K562 (cell line): ENCODE results near the gene DOK7. TPM values are rescaled to one million over a fixed set of nuclear protein-coding genes. Genes with fewer than 3 reads are reported as not detected.

Source experiments
- ATAC-seq: fragments of 200-7000 bp; cut with Tn5 transposase; 3 replicates; pipeline ENCODE4 v1.9.1; 2020; ENCODE audit warnings: moderate library complexity
- BruUV-seq: library from RNA; stranded (reverse); fragments of 400-500 nt; replicated peaks from 2 replicates; lab custom pipeline; 2021; lab: Mats Ljungman, UMichigan
- CTCF ChIA-PET: fragments of 300-600 bp; formaldehyde crosslinking; extraction: SDS; loops from one replicate; lab custom pipeline; 2021; ENCODE audit warnings: low intra/inter-chr PET ratio; lab: Yijun Ruan, JAX
- POLR2A ChIA-PET: fragments of 300-600, 350-650 bp; sonication (Branson Sonifier 250); formaldehyde crosslinking; extraction: SDS; loops from one replicate; lab custom pipeline; 2021; ENCODE audit warnings: antibody characterized with exemption, inconsistent platforms; lab: Yijun Ruan, JAX
- DNase-seq, 4 experiments: peaks; one replicate each; pipeline versions ENCODE4 v3.0.0 to v3.0.0-alpha.2; 2011 to 2018; ENCODE audit warnings: low spot score in 3 of 4, mixed read lengths in 3 of 4; ENCODE audit errors: extremely low read depth in 1 of 4
- FAIRE-seq: peaks from 2 replicates; lab custom pipeline; 2011; peaks lifted over from hg19 to GRCh38; lab: Jason Lieb, UNC
- H2AFZ ChIP-seq: 2 replicates; pipeline ENCODE4 v1.6.0; 2011; ENCODE audit warnings: low read depth, low read length, control low read depth, inconsistent platforms
- H3K27ac ChIP-seq: fragments of 200-600 bp; 3 replicates; pipeline ENCODE4 v1.8.0; 2011; ENCODE audit warnings: low read depth, mild to moderate bottlenecking, control low read depth, inconsistent platforms, low read length, moderate library complexity, mixed read lengths; ENCODE audit errors: extremely low read depth
- H3K27me3 ChIP-seq, 2 experiments: fragments of 300-600 bp in 1 of 2; 2 replicates in 1 of 2; 3 replicates in 1 of 2; pipeline versions ENCODE4 v1.6.0 to v1.8.0; 2011; ENCODE audit warnings: inconsistent platforms in 2 of 2, low read length in 2 of 2, mild to moderate bottlenecking in 1 of 2, mixed read lengths in 1 of 2, moderate library complexity in 1 of 2; ENCODE audit not compliant: control insufficient read depth in 2 of 2, insufficient read depth in 2 of 2
- H3K36me3 ChIP-seq: fragments of 300-600 bp; 3 replicates; pipeline ENCODE4 v1.8.0; 2011; ENCODE audit warnings: mild to moderate bottlenecking, low read length, inconsistent platforms; ENCODE audit not compliant: control insufficient read depth, insufficient read depth
- H3K4me1 ChIP-seq, 2 experiments: fragments of 200-600 bp in 1 of 2; replicated peaks in 1 of 2; 2 replicates in 1 of 2; 3 replicates in 1 of 2; pipeline versions ENCODE4 v1.5.1 to v1.8.0; 2011; ENCODE audit warnings: inconsistent platforms in 2 of 2, low read length in 2 of 2, mild to moderate bottlenecking in 1 of 2, mixed read lengths in 1 of 2, moderate library complexity in 1 of 2; ENCODE audit not compliant: control insufficient read depth in 2 of 2, insufficient read depth in 2 of 2
- H3K4me2 ChIP-seq: 2 replicates; pipeline ENCODE4 v1.6.1; 2011; ENCODE audit warnings: low read length, control low read depth, inconsistent platforms, mixed read lengths; ENCODE audit not compliant: insufficient read depth
- H3K4me3 ChIP-seq: fragments of 200-600 bp; sonication (generic), shearing (Covaris generic); 2 replicates; pipeline ENCODE4 v1.5.1; 2016; ENCODE audit warnings: control low read depth, inconsistent platforms
- H3K79me2 ChIP-seq: fragments of 200-600 bp; 3 replicates; pipeline ENCODE4 v1.8.0; 2011; ENCODE audit warnings: low read length, inconsistent platforms; ENCODE audit not compliant: control insufficient read depth, insufficient read depth
- H3K9ac ChIP-seq, 2 experiments: 2 replicates each; pipeline versions ENCODE4 v1.6.0 to v1.6.1; 2011; ENCODE audit warnings: low read depth in 2 of 2, low read length in 2 of 2, control low read depth in 1 of 2, inconsistent platforms in 1 of 2, mild to moderate bottlenecking in 1 of 2, mixed read lengths in 1 of 2; ENCODE audit not compliant: insufficient read depth in 1 of 2
- H3K9me1 ChIP-seq: one replicate; pipeline ENCODE4 v1.6.0; 2011; ENCODE audit warnings: inconsistent platforms, mild to moderate bottlenecking, low read length, moderate library complexity; ENCODE audit not compliant: control insufficient read depth, insufficient read depth
- H3K9me3 ChIP-seq: replicated peaks from 2 replicates; pipeline ENCODE4 v1.5.1; 2011; ENCODE audit warnings: low read depth, low read length, inconsistent platforms; ENCODE audit not compliant: control insufficient read depth, insufficient read depth
- H4K20me1 ChIP-seq: replicated peaks from 2 replicates; pipeline ENCODE4 v1.6.1; 2011; ENCODE audit warnings: low read length, inconsistent platforms, mixed read lengths; ENCODE audit not compliant: control insufficient read depth, insufficient read depth
- CEBPG ChIP-seq, 3 experiments: fragments of 200-800 bp in 1 of 3; sonication (Bioruptor generic) in 1 of 3; sonication (generic) in 1 of 3; formaldehyde crosslinking in 1 of 3; IDR thresholded peaks in 2 of 3; conservative IDR thresholded peaks in 1 of 3; 2 replicates each; pipeline versions ENCODE4 v1.6.1 to v1.8.0; 2016 to 2022; ENCODE audit warnings: missing compliant biosample characterization in 2 of 3, missing genetic modification characterization in 2 of 3, mild to moderate bottlenecking in 1 of 3, missing genetic modification reagents in 1 of 3
- DNMT1 ChIP-seq: fragments of 450-650 bp; IDR thresholded peaks from 2 replicates; pipeline ENCODE4 v1.6.1; 2016; ENCODE audit warnings: antibody characterized with exemption, mild to moderate bottlenecking
- MCM7 ChIP-seq, 2 experiments: fragments of 450-650 bp; IDR thresholded peaks; 2 replicates each; pipeline ENCODE4 v1.6.1; 2016 to 2018
- PTBP1 ChIP-seq: fragments of 200-400 bp; formaldehyde crosslinking; IDR thresholded peaks from 2 replicates; pipeline ENCODE4 v1.6.1; 2017; ENCODE audit warnings: low read depth, low read length
- STAT5B ChIP-seq: fragments of 250-450 bp; sonication (Bioruptor Pico); IDR thresholded peaks from 2 replicates; pipeline ENCODE4 v1.8.0; 2021; ENCODE audit warnings: mild to moderate bottlenecking, inconsistent platforms
- ZC3H11A ChIP-seq: IDR thresholded peaks from 2 replicates; pipeline ENCODE4 v1.6.1; 2012; ENCODE audit warnings: low read depth, low read length, improper control_type of control experiment
- WGBS: fragments of 100-300 bp; shearing (Covaris generic); methylation state at CpG from one replicate; pipeline ENCODE4 v1.1.6; 2016; ENCODE audit warnings: low coverage, mixed read lengths; ENCODE audit not compliant: insufficient coverage; ENCODE audit errors: missing lambda C conversion rate; 5-methylcytosine and 5-hydroxymethylcytosine counted together
- in situ Hi-C: fragments of 300-500 bp; cut with MboI; formaldehyde crosslinking; loops from 4 replicates; pipeline ENCODE4 v1.15.0; 2018; ENCODE audit warnings: inconsistent platforms, mixed read lengths
- intact Hi-C: fragments of 100-400 bp; cut with micrococcal nuclease; formaldehyde crosslinking; loops from 2 replicates; pipeline ENCODE4 v1.14.2; 2022
- polyA plus RNA-seq, 8 experiments: library from polyadenylated mRNA; depleted of rRNA in 4 of 8; stranded (reverse) in 5 of 8; unstranded in 3 of 8; fragments of >200 nt; fragmentation: Nextera tagmentation in 2 of 8; fragmentation: Illumina TruSeq in 1 of 8; extraction: Ambion mirVana in 2 of 8; extraction: Trizol in 1 of 8; gene quantifications; 2 replicates each; pipeline versions ENCODE4 v1.2.1 to v1.2.3, GENCODE V29; 2011 to 2014; ENCODE audit warnings: inconsistent platforms in 1 of 8, missing spikeins in 1 of 8
- total RNA-seq, 7 experiments: library from RNA; depleted of rRNA in 6 of 7; stranded (reverse); fragments of >200 nt in 6 of 7; fragmentation: Illumina TruSeq in 2 of 7; extraction: Trizol in 2 of 7; gene quantifications; 2 replicates each; pipeline versions ENCODE4 v1.2.1 to v1.2.3, GENCODE V29; 2011 to 2021; ENCODE audit warnings: low replicate concordance in 1 of 7
- TF ChIP-seq, protein P1 (sequence below): fragments of 450-650 bp; IDR thresholded peaks from 2 replicates; pipeline ENCODE4 v1.7.0; 2016; ENCODE audit warnings: borderline replicate concordance

The DOK7 gene
- total and polyA plus RNA-seq, 9 of the 15 experiments (the other 6 are each of a cell fraction or from before 2014, with no cell fraction given), result not detected

DNA sequence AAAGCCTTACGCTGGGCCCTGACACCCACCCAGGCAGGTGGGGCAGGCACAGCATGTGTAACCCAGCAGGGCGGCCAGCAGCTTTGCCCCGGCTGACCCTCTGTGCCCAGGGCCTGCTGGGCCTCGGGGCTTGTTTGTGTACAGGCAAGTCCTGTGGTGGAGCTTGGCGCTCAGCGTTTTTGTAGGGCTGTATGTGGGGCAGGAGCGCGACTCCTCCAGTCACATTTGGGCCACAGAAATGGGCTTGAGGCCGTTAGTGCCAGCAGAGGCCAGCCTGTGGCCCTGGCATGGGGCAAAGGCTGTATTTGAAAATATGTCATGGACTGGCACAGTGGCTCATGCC lies 36.0 kb upstream of the DOK7 start:
- ChIA-PET CTCF (no interaction called here), POLR2A (interaction anchor here (0.6 kb wide), 1 partner anchor 10 kb away, joined by 3 read pairs; no protein-coding TSS in a partner anchor)
- in situ Hi-C loops, result no loop called here
- H3K4me3 ChIP-seq, result no peak overlapping the region
- BruUV-seq, result no TSS peak
- WGBS, result 50% methylated on average over 6 of the region's 9 CpGs
- intact Hi-C loops, result no loop called here
- H2AFZ ChIP-seq, result no peak overlapping the region
- no peak overlapping the region for H3K4me2 ChIP-seq
- 0 out of 2 replicates have a peak, but pooled peaks cover 8% of the 10 kb centered on the region for H4K20me1 ChIP-seq
- no peaks in the 10 kb centered on the region for H3K9me1 ChIP-seq
- H3K27me3 ChIP-seq, result peaks cover 0 to 24% of the 10 kb centered on the region in 2 experiments; a peak in 2 of 5 replicates
- DNase-seq (no peak), FAIRE-seq (no peak), ATAC-seq (no peak)
- no peak overlapping the region for H3K9ac ChIP-seq
- no peaks in the 10 kb centered on the region for H3K9me3 ChIP-seq
- no peaks in the 10 kb centered on the region for H3K36me3 ChIP-seq
- no peak overlapping the region for H3K27ac ChIP-seq
- peaks cover 0 to 28% of the 10 kb centered on the region in 2 experiments; a peak in 2 of 5 replicates for H3K4me1 ChIP-seq
- no peaks in the 10 kb centered on the region for H3K79me2 ChIP-seq
- no peak for TF ChIP-seq STAT5B (CRISPR knock-in tag)
- no peak for TF ChIP-seq PTBP1
- TF ChIP-seq DNMT1, result no peak
- no peak for TF ChIP-seq MCM7 (IDR thresholded peaks at IDR 0.05)
- no peak for TF ChIP-seq CEBPG (CRISPR knock-in tag; IDR thresholded peaks at IDR 0.05)
- no peak for TF ChIP-seq CEBPG (tag; conservative IDR thresholded peaks at IDR 0.05 in 1 of 2, IDR thresholded peaks at IDR 0.05 in 1 of 2)
- TF ChIP-seq ZC3H11A, result no peak
- TF ChIP-seq, protein P1, sequence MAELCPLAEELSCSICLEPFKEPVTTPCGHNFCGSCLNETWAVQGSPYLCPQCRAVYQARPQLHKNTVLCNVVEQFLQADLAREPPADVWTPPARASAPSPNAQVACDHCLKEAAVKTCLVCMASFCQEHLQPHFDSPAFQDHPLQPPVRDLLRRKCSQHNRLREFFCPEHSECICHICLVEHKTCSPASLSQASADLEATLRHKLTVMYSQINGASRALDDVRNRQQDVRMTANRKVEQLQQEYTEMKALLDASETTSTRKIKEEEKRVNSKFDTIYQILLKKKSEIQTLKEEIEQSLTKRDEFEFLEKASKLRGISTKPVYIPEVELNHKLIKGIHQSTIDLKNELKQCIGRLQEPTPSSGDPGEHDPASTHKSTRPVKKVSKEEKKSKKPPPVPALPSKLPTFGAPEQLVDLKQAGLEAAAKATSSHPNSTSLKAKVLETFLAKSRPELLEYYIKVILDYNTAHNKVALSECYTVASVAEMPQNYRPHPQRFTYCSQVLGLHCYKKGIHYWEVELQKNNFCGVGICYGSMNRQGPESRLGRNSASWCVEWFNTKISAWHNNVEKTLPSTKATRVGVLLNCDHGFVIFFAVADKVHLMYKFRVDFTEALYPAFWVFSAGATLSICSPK, result no peak
